GM23338 (cell line): ENCODE measurements around the gene MINDY4. TPM values are rescaled to one million over a fixed set of nuclear protein-coding genes. Genes with fewer than 3 reads are reported as not detected.

ENCODE experiments used
- ATAC-seq: fragments of 200-7000 bp; cut with Tn5 transposase; 3 replicates; pipeline ENCODE4 v1.9.1; 2020
- DNase-seq: peaks from one replicate; pipeline ENCODE4 v3.0.0-alpha.2; 2015; ENCODE audit warnings: low spot score
- H2AFZ ChIP-seq: fragments of 200-600 bp; sonication (generic); 2 replicates; pipeline ENCODE4 v1.8.0; 2016; ENCODE audit warnings: antibody characterized with exemption, mild to moderate bottlenecking, moderate library complexity
- H3F3A ChIP-seq: fragments of 200-600 bp; sonication (generic); replicated peaks from 2 replicates; pipeline ENCODE4 v1.8.0; 2017; ENCODE audit warnings: antibody characterized with exemption, mixed run types, low read depth
- H3K27ac ChIP-seq: fragments of 200-600 bp; sonication (generic); 2 replicates; pipeline ENCODE4 v1.6.1; 2016; ENCODE audit warnings: low read depth
- H3K27me3 ChIP-seq: fragments of 200-600 bp; sonication (generic); 2 replicates; pipeline ENCODE4 v1.8.0; 2016; ENCODE audit warnings: mild to moderate bottlenecking, mixed run types, moderate library complexity; ENCODE audit not compliant: insufficient read depth
- H3K36me3 ChIP-seq: fragments of 200-600 bp; sonication (generic); 2 replicates; pipeline ENCODE4 v1.8.0; 2016; ENCODE audit warnings: mild to moderate bottlenecking; ENCODE audit not compliant: insufficient read depth
- H3K4me1 ChIP-seq: fragments of 200-600 bp; sonication (generic); 2 replicates; pipeline ENCODE4 v1.8.0; 2016; ENCODE audit warnings: mild to moderate bottlenecking, moderate library complexity; ENCODE audit not compliant: insufficient read depth
- H3K4me2 ChIP-seq: fragments of 200-600 bp; sonication (generic); 2 replicates; pipeline ENCODE4 v1.7.1; 2017; ENCODE audit warnings: mixed run types
- H3K4me3 ChIP-seq: fragments of 200-600 bp; sonication (generic); 2 replicates; pipeline ENCODE4 v1.6.1; 2016; ENCODE audit warnings: mixed run types
- H3K79me2 ChIP-seq: fragments of 200-600 bp; sonication (generic); replicated peaks from 2 replicates; pipeline ENCODE4 v1.8.0; 2017; ENCODE audit warnings: mild to moderate bottlenecking; ENCODE audit not compliant: insufficient read depth
- H3K9me2 ChIP-seq: fragments of 200-600 bp; sonication (generic); 2 replicates; pipeline ENCODE4 v1.8.0; 2017; ENCODE audit not compliant: insufficient read depth
- H4K20me1 ChIP-seq: fragments of 200-600 bp; sonication (generic); replicated peaks from 2 replicates; pipeline ENCODE4 v1.8.0; 2017; ENCODE audit warnings: mild to moderate bottlenecking; ENCODE audit not compliant: insufficient read depth
- H3K27ac Mint-ChIP-seq: 2 replicates; pipeline ENCODE4 v1.8.0; 2020; ENCODE audit warnings: inconsistent platforms, mild to moderate bottlenecking, moderate library complexity, mixed read lengths
- H3K27me3 Mint-ChIP-seq: 3 replicates; pipeline ENCODE4 v1.8.0; 2022; ENCODE audit warnings: low read depth, mild to moderate bottlenecking, moderate library complexity, mixed read lengths, inconsistent platforms; ENCODE audit not compliant: insufficient read depth, poor library complexity
- H3K36me3 Mint-ChIP-seq: 3 replicates; pipeline ENCODE4 v1.8.0; 2021; ENCODE audit warnings: low read depth, mild to moderate bottlenecking, inconsistent platforms, moderate library complexity, mixed read lengths
- H3K4me1 Mint-ChIP-seq: 3 replicates; pipeline ENCODE4 v1.8.0; 2020; ENCODE audit warnings: mild to moderate bottlenecking, inconsistent platforms, mixed read lengths
- H3K4me3 Mint-ChIP-seq: 3 replicates; pipeline ENCODE4 v1.8.0; 2021; ENCODE audit warnings: moderate library complexity, mild to moderate bottlenecking, inconsistent platforms, mixed read lengths
- H3K9me3 Mint-ChIP-seq: 3 replicates; pipeline ENCODE4 v1.8.0; 2020; ENCODE audit warnings: moderate library complexity, mild to moderate bottlenecking, inconsistent platforms, mixed read lengths
- CTCF ChIP-seq, 2 experiments: fragments of 200-600 bp in 1 of 2; sonication (generic) in 1 of 2; conservative IDR thresholded peaks; 2 replicates each; pipeline versions ENCODE4 v1.5.1 to v1.6.1; 2016 to 2017; ENCODE audit warnings: antibody characterized with exemption in 2 of 2, low read depth in 2 of 2, mild to moderate bottlenecking in 2 of 2, moderate library complexity in 1 of 2
- EZH2 ChIP-seq: fragments of 200-600 bp; sonication (generic); IDR thresholded peaks from one replicate; pipeline ENCODE4 v1.8.0; 2017; ENCODE audit warnings: antibody characterized with exemption, mild to moderate bottlenecking, low read depth; ENCODE audit not compliant: unreplicated experiment
- NANOG ChIP-seq: IDR thresholded peaks from 2 replicates; pipeline ENCODE4 v1.6.1; 2016; ENCODE audit warnings: antibody characterized with exemption, borderline replicate concordance
- ZNF114 ChIP-seq: fragments of 250-450 bp; sonication (Bioruptor Pico); IDR thresholded peaks from 2 replicates; pipeline ENCODE4 v1.5.0; 2020; ENCODE audit warnings: mild to moderate bottlenecking, moderate library complexity
- ZNF331 ChIP-seq: fragments of 250-450 bp; sonication (Bioruptor Pico); IDR thresholded peaks from 2 replicates; pipeline ENCODE4 v1.5.0; 2020; ENCODE audit warnings: low read depth, mild to moderate bottlenecking, moderate library complexity
- polyA plus RNA-seq: library from polyadenylated mRNA; unstranded; fragments of >200 nt; fragmentation: Nextera tagmentation; extraction: Ambion mirVana; gene quantifications from 2 replicates; pipeline ENCODE4 v1.2.1, GENCODE V29; 2016
- total RNA-seq: library from RNA; depleted of rRNA; stranded (reverse); fragments of >200 nt; shearing (Covaris generic); gene quantifications from 2 replicates; pipeline ENCODE4 v1.2.3, GENCODE V29; 2014

MINDY4 gene
- total and polyA plus RNA-seq, 2 experiments from 2014 or later: 1.7 to 4.4 TPM

DNA sequence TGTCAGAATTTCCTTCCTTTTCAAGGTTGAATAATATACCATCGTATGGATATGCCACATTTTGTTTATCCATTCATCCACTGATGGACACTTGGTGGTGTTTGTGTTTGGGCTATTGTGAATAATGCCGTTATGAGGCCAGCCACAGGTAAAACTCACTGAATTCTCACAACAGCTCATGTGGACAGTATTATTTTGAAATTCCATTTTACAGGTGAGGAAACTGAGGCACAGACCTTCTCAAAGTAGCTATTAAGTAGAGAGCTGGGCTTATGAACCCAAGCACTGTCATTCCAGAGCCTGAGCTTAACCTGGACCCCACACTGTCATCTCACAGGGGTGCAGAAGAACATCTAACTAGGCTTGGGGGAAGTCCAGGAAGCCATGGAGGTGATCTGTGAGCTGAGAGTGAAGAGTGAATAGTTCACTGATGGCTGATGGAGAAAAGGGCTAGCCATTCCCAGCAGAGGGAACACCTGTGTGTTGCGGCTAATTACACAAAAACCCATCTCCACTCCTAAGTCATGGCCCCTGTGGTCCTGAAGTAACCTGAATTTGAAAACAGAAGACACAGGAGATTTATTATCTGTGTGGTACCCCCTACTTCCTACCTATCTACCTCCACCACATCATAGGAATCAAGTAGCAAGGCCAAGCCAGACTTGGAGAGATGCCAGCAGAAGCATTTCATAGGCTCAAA is 10.6 kb upstream of the MINDY4 start:
- Histone ChIP-seq H3K9me2 (no peaks in the 10 kb centered on the region), H3K27ac (no peak overlapping the region), H2AFZ (no peak overlapping the region), H3K4me3 (no peak overlapping the region), H3K4me2 (no peak overlapping the region), H4K20me1 (no peaks in the 10 kb centered on the region; the same call in 1 of the 2 replicates), H3F3A (no peaks in the 10 kb centered on the region), H3K79me2 (no peaks in the 10 kb centered on the region), H3K27me3 (no peaks in the 10 kb centered on the region), H3K4me1 (no peaks in the 10 kb centered on the region), H3K36me3 (no peaks in the 10 kb centered on the region)
- H3K9me3 Mint-ChIP-seq: no peaks in the 10 kb centered on the region
- TF ChIP-seq ZNF331 (CRISPR knock-in tag) (no peak), EZH2 (no peak), CTCF (conservative IDR thresholded peaks at IDR 0.05; ENCODE audit: low read depth in 2 of 2) (no peak)
- no peaks in the 10 kb centered on the region for H3K4me1 Mint-ChIP-seq
- H3K27ac Mint-ChIP-seq: no peak overlapping the region
- H3K27me3 Mint-ChIP-seq: peaks cover 3% of the 10 kb centered on the region
- H3K4me3 Mint-ChIP-seq: no peak overlapping the region
- ATAC-seq (no peak), DNase-seq (no peak)
- no peaks in the 10 kb centered on the region for H3K36me3 Mint-ChIP-seq

GRCh38 chr7:30761214-30762156 is 9.7 kb upstream of the MINDY4 start:
- Histone ChIP-seq H3K27ac (no peak overlapping the region), H3K4me2 (no peak overlapping the region), H3F3A (no peaks in the 10 kb centered on the region), H3K79me2 (no peaks in the 10 kb centered on the region), H2AFZ (no peak overlapping the region), H3K27me3 (no peaks in the 10 kb centered on the region), H3K36me3 (no peaks in the 10 kb centered on the region), H4K20me1 (no peaks in the 10 kb centered on the region; the same call in 1 of the 2 replicates), H3K4me1 (no peaks in the 10 kb centered on the region), H3K4me3 (no peak overlapping the region), H3K9me2 (no peaks in the 10 kb centered on the region)
- Mint-ChIP-seq H3K4me3 (no peak overlapping the region), H3K9me3 (no peaks in the 10 kb centered on the region), H3K36me3 (no peaks in the 10 kb centered on the region), H3K4me1 (no peaks in the 10 kb centered on the region), H3K27ac (no peak overlapping the region), H3K27me3 (peaks cover 3% of the 10 kb centered on the region)
- DNase-seq (no peak), ATAC-seq (no peak)
- TF ChIP-seq ZNF114 (CRISPR knock-in tag): no peak
- no peak for TF ChIP-seq EZH2
- TF ChIP-seq NANOG: no peak
